Pancreas (tissue), 10 donors: ENCODE measurements around the gene PRR5L. TPM values are rescaled to one million over a fixed set of nuclear protein-coding genes. Genes with fewer than 3 reads are reported as not detected.

Source experiments
- ATAC-seq, 4 donors: fragments of 200-7000 bp; cut with Tn5 transposase; one replicate each; pipeline versions ENCODE4 v1.8.0 to v1.9.1; 2020; ENCODE audit warnings: mild to moderate bottlenecking in 4 of 4, moderate library complexity in 4 of 4
- DNase-seq, 6 donors: peaks; one replicate each; pipeline ENCODE4 v3.0.0-alpha.2; 2020
- FAIRE-seq: peaks from 2 replicates; lab custom pipeline; 2012; peaks lifted over from hg19 to GRCh38; lab: Jason Lieb, UNC
- H3K27ac ChIP-seq, 4 donors: fragments of 200-600 bp; sonication (generic); 1 replicate in 3 of 4; 2 replicates in 1 of 4; pipeline versions ENCODE4 v1.5.0 to v1.8.0; 2020
- H3K27me3 ChIP-seq, 4 donors: fragments of 200-600 bp; one replicate each; pipeline ENCODE4 v1.8.0; 2021
- H3K36me3 ChIP-seq, 3 donors: fragments of 200-600 bp; sonication (generic) in 1 of 3; one replicate each; pipeline versions ENCODE4 v1.5.0 to v1.8.0; 2020 to 2021
- H3K4me1 ChIP-seq, 3 donors: fragments of 200-600 bp; one replicate each; pipeline ENCODE4 v1.8.0; 2021
- H3K4me3 ChIP-seq, 4 donors: fragments of 200-600 bp; sonication (generic) in 2 of 4; one replicate each; pipeline versions ENCODE4 v1.5.0 to v1.8.0; 2020 to 2021
- H3K9me3 ChIP-seq, 4 donors: fragments of 200-600 bp; one replicate each; pipeline ENCODE4 v1.8.0; 2021
- CTCF ChIP-seq, 4 donors: fragments of 200-600 bp; sonication (generic) in 3 of 4; IDR thresholded peaks; one replicate each; pipeline versions ENCODE4 v1.5.0 to v1.8.0; 2021; ENCODE audit warnings: antibody characterized with exemption in 4 of 4
- WGBS, 2 donors: extraction: QIAGEN DNeasy Blood & Tissue Kit; methylation state at CpG; one replicate each; pipeline ENCODE4 v1.1.7; 2013; 5-methylcytosine and 5-hydroxymethylcytosine counted together
- intact Hi-C, 3 donors: fragments of 100-400 bp; cut with DNase I; formaldehyde crosslinking; loops; one replicate each; pipeline versions ENCODE4 v1.11.1 to v1.14.2; 2022
- polyA plus RNA-seq, 2 donors: library from polyadenylated mRNA; stranded (reverse); fragments of 200-250 nt; gene quantifications; one replicate each; pipeline ENCODE4 v1.2.3, GENCODE V29; 2013
- total RNA-seq, 6 donors: library from RNA; stranded (reverse); fragmentation: NEBNext Ultra II Directional in 4 of 6; extraction: Animal tissue kit (Norgen Biotek cat#: 25700) in 4 of 6; gene quantifications; one replicate each; pipeline versions ENCODE4 v1.2.1 to v1.2.4, GENCODE V29; 2021 to 2023
- donor health status: healthy with polysubstance abuse.
- donor health status: DM: no; HTN: no; CAD: no; lungs with moderate emphysema.
- donor health status: DM: no; HTN: no; CAD: no.
- donor health status: control.
- donor health status: control.
- donor health status: Bipolar disorder and iron deficiency.
- donor health status: DM: yes; HTN: yes; CAD: no.
- donor health status: DM: no; HTN: no; CAD: no.
- donor health status: DM: no; HTN: no; CAD: no.
- donor health status: DM: yes; HTN: yes; CAD: no.

Gene PRR5L
- total and polyA plus RNA-seq, 8 donors: 1.3 to 9.0 (median 2.2) TPM

- WGBS, 2 donors: 69 to 71% methylated on average over 17 of the region's 17 CpGs
- Histone ChIP-seq H3K4me1 (peaks cover 0 to 7% (median 0%) of the 10 kb centered on the region in 3 donors), H3K4me3 (no peak overlapping the region), H3K27me3 (no peaks in the 10 kb centered on the region), H3K27ac (peak overlapping the region in 1 of 4 donors; percentile 9), H3K9me3 (no peaks in the 10 kb centered on the region), H3K36me3 (peaks cover 0 to 2% (median 0%) of the 10 kb centered on the region in 3 donors)
- FAIRE-seq (no peak), ATAC-seq (peak in 1 of 4 donors; percentile 24), DNase-seq (peak in 1 of 6 donors; percentile 55)
- TF ChIP-seq CTCF (IDR thresholded peaks at IDR 0.05): no peak
- intact Hi-C loops: loop anchor here in 1 of 3 donors (10.0 kb wide), 1 partner anchor 160 kb away; the partner anchor contains the start of gene PRR5L
Measured at GRCh38 chr11:36454941-36455631, 159.0 kb downstream of the PRR5L start.

- no peaks in the 10 kb centered on the region for H3K27me3 ChIP-seq
- no peak overlapping the region for H3K4me3 ChIP-seq
- intact Hi-C loops: loop anchor here in 1 of 3 donors (10.0 kb wide), 1 partner anchor 161 kb away; the partner anchor contains the start of gene PRR5L
- TF ChIP-seq CTCF (IDR thresholded peaks at IDR 0.05): no peak
- H3K27ac ChIP-seq: peak overlapping the region in 1 of 4 donors; percentile 9
- FAIRE-seq (no peak), ATAC-seq (peak in 3 of 4 donors; percentile 70 to 76 (median 73)), DNase-seq (peak in 2 of 6 donors; percentile 16 to 56)
- 75 to 79% methylated on average over 8 to 11 of the region's 11 CpGs for whole genome bisulfite sequencing, 2 donors
- H3K4me1 ChIP-seq: peaks cover 0 to 7% (median 0%) of the 10 kb centered on the region in 3 donors
- H3K9me3 ChIP-seq: no peaks in the 10 kb centered on the region
- H3K36me3 ChIP-seq: peaks cover 0 to 2% (median 0%) of the 10 kb centered on the region in 3 donors
Measured at GRCh38 chr11:36455658-36456111, 159.6 kb downstream of the PRR5L start.

- no peaks in the 10 kb centered on the region for H3K9me3 ChIP-seq
- ATAC-seq: peak in 2 of 4 donors; percentile 6 to 13
- no peak for FAIRE-seq
- intact Hi-C loops: loop anchor here in 1 of 3 donors (10.0 kb wide), 1 partner anchor 161 kb away; the partner anchor contains the start of gene PRR5L
- TF ChIP-seq CTCF (IDR thresholded peaks at IDR 0.05): no peak
- no peak for DNase-seq
- 73 to 81% methylated on average over 6 of the region's 6 CpGs for WGBS, 2 donors
- peaks cover 0 to 7% (median 0%) of the 10 kb centered on the region in 3 donors for H3K4me1 ChIP-seq
- peaks cover 0 to 2% (median 0%) of the 10 kb centered on the region in 3 donors for H3K36me3 ChIP-seq
- H3K27me3 ChIP-seq: no peaks in the 10 kb centered on the region
- no peak overlapping the region for H3K27ac ChIP-seq
- no peak overlapping the region for H3K4me3 ChIP-seq
Measured at GRCh38 chr11:36456156-36456555, 160.1 kb downstream of the PRR5L start.

- intact Hi-C loops: loop anchor here in 1 of 3 donors (10.0 kb wide), 1 partner anchor 164 kb away; the partner anchor contains the start of gene PRR5L
- Histone ChIP-seq H3K27ac (no peak overlapping the region), H3K27me3 (no peaks in the 10 kb centered on the region), H3K9me3 (no peaks in the 10 kb centered on the region), H3K36me3 (peaks cover 0 to 2% (median 0%) of the 10 kb centered on the region in 3 donors), H3K4me3 (no peak overlapping the region), H3K4me1 (no peaks in the 10 kb centered on the region)
- ATAC-seq (no peak), DNase-seq (no peak), FAIRE-seq (no peak)
- no peak for TF ChIP-seq CTCF (IDR thresholded peaks at IDR 0.05)
- WGBS, 2 donors: 67 to 72% methylated on average over 8 of the region's 8 CpGs
Measured at GRCh38 chr11:36458129-36458915, 162.2 kb downstream of the PRR5L start.
